GM11168 (cell line): Measurements from ENCODE around the gene CARD10.

ENCODE experiments used
- in situ Hi-C: fragments of 300-500 bp; cut with MboI; formaldehyde crosslinking; loops from one replicate; pipeline ENCODE4 v1.12.0; 2022; ENCODE audit warnings: low sequenced_read_pairs; ENCODE audit not compliant: unreplicated experiment

Gene CARD10

GRCh38 chr22:37443977-37444376, 75.2 kb downstream of the CARD10 start:
- in situ Hi-C loops: no loop called here

- in situ Hi-C loops: no loop called here
Observed at GRCh38 chr22:37443086-37443485, 76.1 kb downstream of the CARD10 start.

GRCh38 chr22:37442537-37442936, 76.7 kb downstream of the CARD10 start:
- in situ Hi-C loops: no loop called here

- in situ Hi-C loops: no loop called here
Observed at GRCh38 chr22:37442135-37442534, 77.1 kb downstream of the CARD10 start.

GRCh38 chr22:37440875-37441274, 78.3 kb downstream of the CARD10 start:
- in situ Hi-C loops: no loop called here
